ENCODE measurements around the gene CCDC38. TPM values are rescaled to one million over a fixed set of nuclear protein-coding genes. Genes with fewer than 3 reads are reported as not detected.
A peak's percentile ranks its signal among the peaks of the same experiment; 100 is the strongest.

The CCDC38 gene
- total and polyA plus RNA-seq, 11 donors = 0.03 to 0.20 (median 0.08) TPM; not detected in 8

DNA sequence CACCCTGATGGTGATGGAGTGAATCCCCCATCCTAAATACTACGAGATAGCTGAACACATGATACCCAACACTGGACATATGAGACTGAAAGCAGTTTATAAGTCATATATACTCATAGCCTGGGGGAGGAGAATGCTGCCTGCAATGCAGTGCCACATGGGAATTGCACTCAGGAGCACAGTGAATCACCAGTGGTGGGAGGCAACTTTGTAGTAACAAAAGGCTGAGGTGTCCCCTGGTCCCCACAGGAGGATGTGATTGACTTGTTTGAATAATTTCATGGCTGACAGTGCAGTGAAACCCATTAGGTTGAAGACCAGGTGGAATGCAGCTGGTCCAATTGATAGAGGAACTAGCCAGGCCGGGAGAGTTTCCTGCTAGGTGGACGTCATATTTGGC is 20.2 kb downstream of the CCDC38 start:
- no peak for TF ChIP-seq POLR2A (IDR thresholded peaks at IDR 0.05)
- TF ChIP-seq, protein P1, sequence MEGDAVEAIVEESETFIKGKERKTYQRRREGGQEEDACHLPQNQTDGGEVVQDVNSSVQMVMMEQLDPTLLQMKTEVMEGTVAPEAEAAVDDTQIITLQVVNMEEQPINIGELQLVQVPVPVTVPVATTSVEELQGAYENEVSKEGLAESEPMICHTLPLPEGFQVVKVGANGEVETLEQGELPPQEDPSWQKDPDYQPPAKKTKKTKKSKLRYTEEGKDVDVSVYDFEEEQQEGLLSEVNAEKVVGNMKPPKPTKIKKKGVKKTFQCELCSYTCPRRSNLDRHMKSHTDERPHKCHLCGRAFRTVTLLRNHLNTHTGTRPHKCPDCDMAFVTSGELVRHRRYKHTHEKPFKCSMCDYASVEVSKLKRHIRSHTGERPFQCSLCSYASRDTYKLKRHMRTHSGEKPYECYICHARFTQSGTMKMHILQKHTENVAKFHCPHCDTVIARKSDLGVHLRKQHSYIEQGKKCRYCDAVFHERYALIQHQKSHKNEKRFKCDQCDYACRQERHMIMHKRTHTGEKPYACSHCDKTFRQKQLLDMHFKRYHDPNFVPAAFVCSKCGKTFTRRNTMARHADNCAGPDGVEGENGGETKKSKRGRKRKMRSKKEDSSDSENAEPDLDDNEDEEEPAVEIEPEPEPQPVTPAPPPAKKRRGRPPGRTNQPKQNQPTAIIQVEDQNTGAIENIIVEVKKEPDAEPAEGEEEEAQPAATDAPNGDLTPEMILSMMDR (IDR thresholded peaks at IDR 0.05) = no peak
- Histone ChIP-seq H3K4me3 (no peak overlapping the region), H3K9me3 (no peaks in the 10 kb centered on the region), H3K27me3 (no peaks in the 10 kb centered on the region), H3K4me1 (no peaks in the 10 kb centered on the region), H3K36me3 (no peaks in the 10 kb centered on the region), H3K27ac (no peak overlapping the region)
- WGBS, 4 donors = 46 to 67% (median 58%) methylated on average over 2 to 3 of the region's 3 CpGs
- intact Hi-C loops (cut with DNase I) = no loop called here
- DNase-seq (no peak), ATAC-seq (no peak)

DNA sequence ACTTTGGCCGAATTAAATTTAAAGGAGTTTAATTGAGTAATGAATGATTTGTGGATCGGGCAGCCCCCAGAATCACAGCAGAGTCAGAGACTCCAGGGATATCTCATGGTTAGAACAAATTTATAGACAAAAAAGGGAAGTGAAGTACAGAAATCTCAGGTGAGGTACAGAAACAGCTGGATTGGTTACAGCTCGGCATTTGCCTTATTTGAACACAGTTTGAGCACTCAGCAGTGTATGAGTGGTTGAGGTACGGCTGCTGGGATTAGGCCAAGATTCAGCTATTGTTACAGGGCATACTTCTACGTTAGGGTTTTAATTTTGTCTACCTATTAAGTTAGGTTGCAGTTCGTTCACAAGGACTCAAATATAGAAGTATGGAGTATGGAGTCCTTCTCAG is 23.3 kb downstream of the CCDC38 start:
- Histone ChIP-seq H3K27ac (no peak overlapping the region), H3K4me3 (no peak overlapping the region), H3K27me3 (no peaks in the 10 kb centered on the region), H3K36me3 (no peaks in the 10 kb centered on the region), H3K4me1 (no peaks in the 10 kb centered on the region), H3K9me3 (no peaks in the 10 kb centered on the region)
- ATAC-seq = no peak
- DNase-seq = no peak
- 85 to 91% (median 86%) methylated on average over 6 of the region's 6 CpGs for WGBS, 4 donors
- intact Hi-C loops (cut with DNase I) = loop anchor here in 9 of 10 donors (2.0 to 5.0 kb wide), 4 partner anchors 78 to 598 kb away; partner anchors contain the start of gene HAL (in 5 of the 9)
- TF ChIP-seq, protein P1 (IDR thresholded peaks at IDR 0.05) = no peak
- no peak for TF ChIP-seq POLR2A (IDR thresholded peaks at IDR 0.05)

DNA sequence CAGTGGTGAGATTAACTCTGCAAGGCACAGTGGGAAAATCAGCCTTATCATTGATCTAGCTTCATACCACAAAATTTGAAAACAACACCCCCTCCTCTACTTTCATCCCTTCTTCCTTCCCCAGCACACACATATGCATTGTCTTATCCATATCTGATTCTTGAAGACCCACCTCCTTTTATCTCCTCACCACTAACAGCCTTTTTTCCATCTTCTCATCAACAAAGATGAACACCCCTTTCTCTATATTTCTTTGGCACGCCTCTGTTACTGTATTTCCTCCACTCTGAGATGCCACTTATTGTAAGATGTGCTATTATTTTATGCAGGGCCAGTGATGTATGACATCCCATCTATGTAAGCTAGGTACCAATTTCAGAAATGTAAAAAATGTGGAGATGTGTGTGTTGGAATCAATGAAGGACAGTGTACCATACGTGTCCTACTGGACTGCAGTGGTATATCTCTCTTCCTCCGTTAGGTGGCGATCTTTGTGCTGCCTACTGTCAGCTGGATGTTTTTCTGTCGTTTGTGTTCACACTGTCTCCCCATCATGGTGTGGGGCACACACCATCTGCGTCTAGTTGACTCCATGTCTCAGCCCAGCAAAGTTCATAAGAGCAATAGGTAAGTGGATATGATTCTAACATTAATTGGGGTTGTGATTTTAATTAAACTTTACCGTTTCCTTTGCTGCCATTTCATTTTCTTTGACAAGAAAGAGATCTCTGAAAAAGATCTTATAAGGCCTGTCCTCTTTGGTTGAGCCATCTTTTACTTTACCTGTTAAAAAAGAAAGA is 24.0 kb downstream of the CCDC38 start:
- H3K4me1 ChIP-seq = no peaks in the 10 kb centered on the region
- H3K27me3 ChIP-seq = no peaks in the 10 kb centered on the region
- H3K9me3 ChIP-seq = no peaks in the 10 kb centered on the region
- DNase-seq (peak in 2 of 5 donors; percentile 15 to 27), ATAC-seq (peak in 3 of 4 donors; percentile 74 to 83 (median 82))
- intact Hi-C loops (cut with DNase I) = loop anchor here in 9 of 10 donors (2.0 to 5.0 kb wide), 4 partner anchors 79 to 599 kb away; partner anchors contain the start of gene HAL (in 5 of the 9)
- no peak overlapping the region for H3K4me3 ChIP-seq
- TF ChIP-seq, protein P1 (IDR thresholded peaks at IDR 0.05) = peak; percentile 60 to 83 (median 74)
- TF ChIP-seq POLR2A (IDR thresholded peaks at IDR 0.05) = no peak
- H3K36me3 ChIP-seq = no peaks in the 10 kb centered on the region
- no peak overlapping the region for H3K27ac ChIP-seq
- WGBS, 4 donors = 27 to 30% (median 29%) methylated on average over 7 of the region's 7 CpGs

- Histone ChIP-seq H3K36me3 (no peaks in the 10 kb centered on the region), H3K27me3 (no peaks in the 10 kb centered on the region), H3K4me3 (no peak overlapping the region), H3K4me1 (no peaks in the 10 kb centered on the region), H3K9me3 (peaks cover 0 to 6% (median 0%) of the 10 kb centered on the region in 12 donors), H3K27ac (no peak overlapping the region)
- intact Hi-C loops (cut with DNase I) = no loop called here
- TF ChIP-seq, protein P1 (IDR thresholded peaks at IDR 0.05) = no peak
- no peak for TF ChIP-seq POLR2A (IDR thresholded peaks at IDR 0.05)
- ATAC-seq = no peak
- 88 to 95% (median 94%) methylated on average over 3 of the region's 3 CpGs for WGBS, 4 donors
- DNase-seq = no peak
These were observed 32.5 kb downstream of the CCDC38 start for GRCh38 chr12:95909871-95910270.

All from heart left ventricle (tissue), 16 donors.